Right lobe of liver (tissue), 4 donors: ENCODE results near the gene FGF16.

Source experiments
- POLR2A ChIP-seq: fragments of 450-650 bp; IDR thresholded peaks from one replicate; pipeline ENCODE4 v1.6.1; 2017; ENCODE audit warnings: antibody characterized with exemption, mild to moderate bottlenecking
- TF ChIP-seq, protein P1 (sequence below), 4 donors: fragments of 200-600 bp in 3 of 4; fragments of 450-650 bp in 1 of 4; IDR thresholded peaks; one replicate each; pipeline versions ENCODE4 v1.5.1 to v1.8.0; 2016 to 2022; ENCODE audit warnings: antibody characterized with exemption in 4 of 4, mild to moderate bottlenecking in 2 of 4
- donor health status: DM: no; HTN: no; CAD: no.
- donor health status: DM: no; HTN: no; CAD: no.
- donor health status: DM: no; HTN: yes; CAD: no.

DNA sequence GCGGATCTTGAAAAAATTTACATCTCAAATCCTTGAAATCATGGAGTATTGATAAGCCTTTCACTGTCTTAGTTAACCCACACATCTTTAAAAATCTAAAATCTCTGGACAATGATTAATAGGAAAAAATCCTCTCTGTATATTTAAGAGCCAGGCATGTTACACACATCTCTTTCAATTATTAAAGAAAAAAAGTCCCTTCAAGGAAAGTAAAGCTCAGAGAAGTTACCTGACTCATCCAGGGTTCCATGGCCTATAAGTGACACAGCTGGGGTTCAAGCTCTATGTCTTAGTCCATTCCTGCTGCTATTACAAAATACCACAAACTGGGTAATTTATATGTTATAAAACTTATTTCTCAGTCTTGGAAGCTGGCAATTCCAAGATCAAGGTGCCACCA is 14.2 kb upstream of the FGF16 start:
- TF ChIP-seq POLR2A, result no peak
- TF ChIP-seq, protein P1, sequence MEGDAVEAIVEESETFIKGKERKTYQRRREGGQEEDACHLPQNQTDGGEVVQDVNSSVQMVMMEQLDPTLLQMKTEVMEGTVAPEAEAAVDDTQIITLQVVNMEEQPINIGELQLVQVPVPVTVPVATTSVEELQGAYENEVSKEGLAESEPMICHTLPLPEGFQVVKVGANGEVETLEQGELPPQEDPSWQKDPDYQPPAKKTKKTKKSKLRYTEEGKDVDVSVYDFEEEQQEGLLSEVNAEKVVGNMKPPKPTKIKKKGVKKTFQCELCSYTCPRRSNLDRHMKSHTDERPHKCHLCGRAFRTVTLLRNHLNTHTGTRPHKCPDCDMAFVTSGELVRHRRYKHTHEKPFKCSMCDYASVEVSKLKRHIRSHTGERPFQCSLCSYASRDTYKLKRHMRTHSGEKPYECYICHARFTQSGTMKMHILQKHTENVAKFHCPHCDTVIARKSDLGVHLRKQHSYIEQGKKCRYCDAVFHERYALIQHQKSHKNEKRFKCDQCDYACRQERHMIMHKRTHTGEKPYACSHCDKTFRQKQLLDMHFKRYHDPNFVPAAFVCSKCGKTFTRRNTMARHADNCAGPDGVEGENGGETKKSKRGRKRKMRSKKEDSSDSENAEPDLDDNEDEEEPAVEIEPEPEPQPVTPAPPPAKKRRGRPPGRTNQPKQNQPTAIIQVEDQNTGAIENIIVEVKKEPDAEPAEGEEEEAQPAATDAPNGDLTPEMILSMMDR (IDR thresholded peaks at IDR 0.05), result no peak
